Nephron (organoid): ENCODE data around the gene MAX.

Source experiments
- H3K27ac Mint-ChIP-seq, 3 experiments: 2 replicates each; pipeline ENCODE4 v1.8.0; 2020; ENCODE audit warnings: mixed read lengths in 3 of 3, mild to moderate bottlenecking in 2 of 3, moderate library complexity in 1 of 3
- H3K27me3 Mint-ChIP-seq: 2 replicates; pipeline ENCODE4 v1.8.0; 2021; ENCODE audit warnings: low read depth, mild to moderate bottlenecking, moderate library complexity, mixed read lengths
- H3K36me3 Mint-ChIP-seq: 2 replicates; pipeline ENCODE4 v1.8.0; 2020; ENCODE audit warnings: low read depth, mixed read lengths
- H3K4me1 Mint-ChIP-seq: 2 replicates; pipeline ENCODE4 v1.8.0; 2020; ENCODE audit warnings: mixed read lengths
- H3K4me3 Mint-ChIP-seq, 3 experiments: 2 replicates each; pipeline ENCODE4 v1.8.0; 2020; ENCODE audit warnings: mild to moderate bottlenecking in 3 of 3, mixed read lengths in 3 of 3, moderate library complexity in 2 of 3
- H3K9me3 Mint-ChIP-seq: 2 replicates; pipeline ENCODE4 v1.8.0; 2020; ENCODE audit warnings: mixed read lengths
- CTCF ChIP-seq, 3 experiments: fragments of 200-600 bp; sonication (generic); IDR thresholded peaks; one replicate each; pipeline ENCODE4 v1.5.0; 2021; ENCODE audit warnings: antibody characterized with exemption in 3 of 3; ENCODE audit not compliant: unreplicated experiment in 3 of 3

The MAX gene

DNA sequence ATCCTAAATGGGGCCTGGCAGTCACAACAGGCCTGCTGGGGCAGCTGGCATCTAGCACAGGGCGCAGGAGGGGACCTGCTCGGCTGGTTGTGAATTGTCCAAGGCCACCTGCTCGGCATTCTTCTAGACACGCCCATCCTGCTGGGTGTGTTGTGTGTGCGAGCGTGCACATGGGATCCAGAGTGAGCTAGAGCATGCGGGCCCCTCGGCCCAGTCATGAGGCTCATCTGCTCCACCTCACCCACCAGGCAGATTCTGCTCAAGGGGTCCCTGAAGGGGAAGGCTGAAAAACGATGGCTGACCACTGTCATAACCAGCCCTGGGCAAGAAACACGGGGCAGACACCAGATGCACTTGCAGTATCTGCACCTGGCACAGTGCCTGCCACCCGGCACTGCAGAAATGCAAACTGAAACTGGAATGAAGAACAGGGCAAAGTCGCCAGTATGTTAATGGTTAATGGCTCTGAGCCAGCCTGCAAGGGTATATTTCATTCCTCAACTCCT lies 31.8 kb downstream of the MAX start:
- no peaks in the 10 kb centered on the region for H3K9me3 Mint-ChIP-seq
- TF ChIP-seq CTCF (IDR thresholded peaks at IDR 0.05; ENCODE audit: unreplicated experiment in 3 of 3): no peak
- peaks cover 24% of the 10 kb centered on the region for H3K4me1 Mint-ChIP-seq
- peaks cover 42% of the 10 kb centered on the region for H3K36me3 Mint-ChIP-seq
- no peak overlapping the region for H3K27ac Mint-ChIP-seq
- no peaks in the 10 kb centered on the region for H3K27me3 Mint-ChIP-seq
- no peak overlapping the region for H3K4me3 Mint-ChIP-seq

DNA sequence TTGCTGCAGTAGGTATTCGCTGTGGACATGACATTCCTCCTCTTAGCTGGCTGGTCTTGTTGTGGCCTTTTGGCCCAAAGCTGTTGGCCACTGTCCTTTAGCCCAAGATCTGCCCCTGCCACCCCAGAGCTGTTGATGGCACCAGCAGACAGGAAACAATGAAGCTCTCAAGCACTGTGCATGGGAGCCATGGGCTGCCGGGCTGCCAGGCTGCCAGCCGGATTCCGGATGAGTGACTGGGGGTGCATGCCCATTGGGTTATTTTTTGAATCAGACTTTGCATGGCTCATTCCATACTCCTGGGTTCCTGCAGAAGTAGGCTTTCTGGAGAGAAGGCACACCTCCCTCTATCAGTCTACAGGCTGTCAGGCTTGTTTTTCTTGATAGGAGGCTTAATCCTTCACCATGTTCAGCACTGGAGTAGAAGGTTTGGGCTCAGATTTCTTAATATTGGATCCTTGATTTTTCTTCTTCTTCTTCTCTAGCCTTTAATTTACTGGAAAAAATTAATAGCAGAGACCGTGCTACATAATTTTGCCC lies 32.4 kb downstream of the MAX start:
- peaks cover 42% of the 10 kb centered on the region for H3K36me3 Mint-ChIP-seq
- H3K27ac Mint-ChIP-seq: no peak overlapping the region
- no peak for TF ChIP-seq CTCF (IDR thresholded peaks at IDR 0.05; ENCODE audit: unreplicated experiment in 3 of 3)

DNA sequence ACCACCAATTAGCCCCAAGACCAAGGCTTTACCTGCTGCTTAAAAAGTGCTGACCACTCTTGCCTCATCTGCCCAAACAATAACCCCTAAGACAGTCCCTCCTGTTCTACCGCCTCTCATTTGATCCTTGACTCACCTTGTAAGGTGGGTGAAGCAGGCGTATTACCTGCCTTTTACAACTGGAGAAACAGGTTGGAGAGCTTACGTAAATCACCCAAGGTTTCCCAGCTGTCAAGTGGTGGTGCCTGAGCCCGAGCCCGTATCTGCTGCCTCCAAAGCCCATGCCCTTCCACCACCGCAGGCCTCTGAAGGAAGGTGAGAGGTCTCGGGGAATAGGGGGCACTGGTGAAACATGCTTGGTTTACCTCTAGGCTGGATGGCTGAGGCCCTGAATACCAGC lies 36.6 kb downstream of the MAX start:
- H3K4me1 Mint-ChIP-seq: peaks cover 11% of the 10 kb centered on the region
- no peaks in the 10 kb centered on the region for H3K27me3 Mint-ChIP-seq
- no peak overlapping the region for H3K27ac Mint-ChIP-seq
- TF ChIP-seq CTCF (IDR thresholded peaks at IDR 0.05; ENCODE audit: unreplicated experiment in 3 of 3): no peak
- no peaks in the 10 kb centered on the region for H3K9me3 Mint-ChIP-seq
- no peak overlapping the region for H3K4me3 Mint-ChIP-seq
- H3K36me3 Mint-ChIP-seq: peaks cover 74% of the 10 kb centered on the region

More for the DNA sequence above, 32.4 kb downstream of the MAX start:
- Mint-ChIP-seq H3K9me3 (no peaks in the 10 kb centered on the region), H3K4me3 (no peak overlapping the region), H3K4me1 (peaks cover 24% of the 10 kb centered on the region), H3K27me3 (no peaks in the 10 kb centered on the region)

GRCh38 chr14:65062096-65063075 lies 39.9 kb downstream of the MAX start:
- Mint-ChIP-seq H3K9me3 (no peaks in the 10 kb centered on the region), H3K27me3 (no peaks in the 10 kb centered on the region), H3K27ac (peak overlapping the region in 1 of 3 experiments; percentile 41), H3K4me1 (peaks cover 4% of the 10 kb centered on the region), H3K36me3 (peaks cover 82% of the 10 kb centered on the region), H3K4me3 (no peak overlapping the region)
- no peak for TF ChIP-seq CTCF (IDR thresholded peaks at IDR 0.05; ENCODE audit: unreplicated experiment in 3 of 3)

DNA sequence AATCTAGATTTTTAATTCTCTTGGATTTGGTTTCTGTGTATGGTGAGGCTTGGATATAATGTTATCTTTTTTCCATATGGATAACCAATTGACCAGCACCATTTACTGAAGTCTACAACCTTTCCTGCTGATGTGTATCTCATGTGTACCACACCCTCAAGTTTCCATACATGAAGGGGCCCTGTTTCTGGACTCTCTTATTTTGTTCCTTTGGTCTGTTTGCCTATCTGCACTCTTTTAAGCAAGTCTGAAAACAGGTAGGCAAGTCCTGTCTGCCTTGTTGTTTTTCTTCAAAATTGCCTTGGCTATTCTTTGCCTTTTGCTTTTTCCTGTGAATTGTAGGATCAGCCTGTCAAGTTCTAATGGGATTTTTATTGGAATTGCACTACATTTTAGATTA lies 44.6 kb downstream of the MAX start:
- Mint-ChIP-seq H3K9me3 (no peaks in the 10 kb centered on the region), H3K36me3 (peaks cover 64% of the 10 kb centered on the region), H3K27ac (no peak overlapping the region), H3K4me1 (peaks cover 4% of the 10 kb centered on the region), H3K27me3 (no peaks in the 10 kb centered on the region), H3K4me3 (no peak overlapping the region)
- TF ChIP-seq CTCF (IDR thresholded peaks at IDR 0.05; ENCODE audit: unreplicated experiment in 3 of 3): no peak
